SK-N-SH (cell line): ENCODE measurements around the gene WARS2. TPM values are rescaled to one million over a fixed set of nuclear protein-coding genes. Genes with fewer than 3 reads are reported as not detected.

Experiments
- CTCF ChIA-PET: fragments of 300-600, 350-600 bp; formaldehyde crosslinking; extraction: SDS; loops from one replicate; lab custom pipeline; 2021; lab: Yijun Ruan, JAX
- POLR2A ChIA-PET: fragments of 350-600 bp; sonication (Branson Sonifier 250); formaldehyde crosslinking; extraction: SDS; loops from one replicate; lab custom pipeline; 2020; ENCODE audit warnings: antibody characterized with exemption, inconsistent platforms; lab: Yijun Ruan, JAX
- DNase-seq: peaks from one replicate; pipeline ENCODE4 v3.0.0; 2012
- H2AFZ ChIP-seq: fragments of 200-600 bp; sonication (generic); 2 replicates; pipeline ENCODE4 v1.8.1; 2016; ENCODE audit warnings: antibody characterized with exemption, mild to moderate bottlenecking, low read depth
- H3F3A ChIP-seq: fragments of 200-600 bp; sonication (generic); replicated peaks from 2 replicates; pipeline ENCODE3; 2016; ENCODE audit warnings: antibody characterized with exemption, mild to moderate bottlenecking; ENCODE audit not compliant: insufficient read depth
- H3K27ac ChIP-seq, 2 experiments: fragments of 200-500 bp in 1 of 2; fragments of 200-600 bp in 1 of 2; sonication (Bioruptor generic) in 1 of 2; sonication (generic), shearing (Covaris generic) in 1 of 2; 2 replicates each; pipeline versions ENCODE4 v1.5.1 to v1.6.1; 2014 to 2016; ENCODE audit warnings: low read depth in 2 of 2, inconsistent platforms in 1 of 2, low read length in 1 of 2, mild to moderate bottlenecking in 1 of 2, mixed read lengths in 1 of 2
- H3K27me3 ChIP-seq: fragments of 200-600 bp; sonication (generic), shearing (Covaris generic); 2 replicates; pipeline ENCODE4 v1.6.1; 2016; ENCODE audit warnings: mixed run types; ENCODE audit not compliant: insufficient read depth
- H3K36me3 ChIP-seq, 2 experiments: fragments of 200-500 bp in 1 of 2; fragments of 200-600 bp in 1 of 2; sonication (Bioruptor generic) in 1 of 2; sonication (generic) in 1 of 2; replicated peaks in 1 of 2; 2 replicates each; pipeline versions ENCODE3 to v1.5.1; 2014 to 2016; ENCODE audit warnings: low read length in 1 of 2, mild to moderate bottlenecking in 1 of 2; ENCODE audit not compliant: insufficient read depth in 2 of 2, control insufficient read depth in 1 of 2
- H3K4me1 ChIP-seq, 2 experiments: fragments of 200-500 bp in 1 of 2; fragments of 200-600 bp in 1 of 2; sonication (Bioruptor generic) in 1 of 2; sonication (generic), shearing (Covaris generic) in 1 of 2; 2 replicates each; pipeline versions ENCODE4 v1.5.1 to v1.6.1; 2014 to 2016; ENCODE audit warnings: low read depth in 1 of 2, low read length in 1 of 2, mixed run types in 1 of 2; ENCODE audit not compliant: insufficient read depth in 2 of 2, control insufficient read depth in 1 of 2
- H3K4me2 ChIP-seq: fragments of 200-600 bp; sonication (generic), shearing (Covaris generic); 2 replicates; pipeline ENCODE4 v1.6.1; 2017; ENCODE audit warnings: mixed run types
- H3K4me3 ChIP-seq, 2 experiments: fragments of 200-500 bp in 1 of 2; fragments of 200-600 bp in 1 of 2; sonication (Bioruptor generic) in 1 of 2; sonication (generic), shearing (Covaris generic) in 1 of 2; 2 replicates each; pipeline versions ENCODE4 v1.5.1 to v1.8.1; 2014 to 2016; ENCODE audit warnings: low read depth in 2 of 2, inconsistent platforms in 1 of 2, low read length in 1 of 2, mild to moderate bottlenecking in 1 of 2, mixed read lengths in 1 of 2, moderate library complexity in 1 of 2
- H3K79me2 ChIP-seq: fragments of 200-600 bp; sonication (generic); 2 replicates; pipeline ENCODE4 v1.8.1; 2017; ENCODE audit warnings: mild to moderate bottlenecking; ENCODE audit not compliant: insufficient read depth
- H3K9ac ChIP-seq: fragments of 200-600 bp; sonication (generic); 2 replicates; pipeline ENCODE4 v1.6.1; 2017; ENCODE audit warnings: mixed run types
- H3K9me2 ChIP-seq: fragments of 200-600 bp; sonication (generic); 2 replicates; pipeline ENCODE4 v1.6.1; 2017; ENCODE audit warnings: mixed run types
- H3K9me3 ChIP-seq: fragments of 200-600 bp; sonication (generic); 2 replicates; pipeline ENCODE4 v1.6.1; 2017; ENCODE audit warnings: mixed run types, mild to moderate bottlenecking, moderate library complexity
- H4K20me1 ChIP-seq: fragments of 200-600 bp; sonication (generic); 2 replicates; pipeline ENCODE4 v1.6.1; 2017; ENCODE audit warnings: mild to moderate bottlenecking, mixed run types; ENCODE audit not compliant: insufficient read depth
- CHD2 ChIP-seq: fragments of 150-350 bp; IDR thresholded peaks from 2 replicates; pipeline ENCODE4 v1.6.1; 2018; ENCODE audit warnings: low read length; ENCODE audit not compliant: partially characterized antibody
- ELF1 ChIP-seq: IDR thresholded peaks from 2 replicates; pipeline ENCODE4 v1.4.0; 2012
- EP300 ChIP-seq, 2 experiments: IDR thresholded peaks; 2 replicates each; pipeline versions ENCODE4 v1.4.0 to v1.6.1; 2012; ENCODE audit warnings: borderline replicate concordance in 1 of 2, low read depth in 1 of 2, low read length in 1 of 2
- EZH2phosphoT487 ChIP-seq: fragments of 200-600 bp; sonication (generic); IDR thresholded peaks from 2 replicates; pipeline ENCODE4 v1.6.1; 2017; ENCODE audit warnings: low read depth, mixed run types, mild to moderate bottlenecking, antibody characterized with exemption, moderate library complexity, borderline replicate concordance
- FOSL2 ChIP-seq: IDR thresholded peaks from 2 replicates; pipeline ENCODE4 v1.4.0; 2012; ENCODE audit warnings: low read depth, mild to moderate bottlenecking, moderate library complexity, borderline replicate concordance
- GATA2 ChIP-seq: sonication (generic); formaldehyde crosslinking; IDR thresholded peaks from 2 replicates; pipeline ENCODE4 v1.5.0; 2020; ENCODE audit warnings: mild to moderate bottlenecking, missing genetic modification reagents
- MEF2A ChIP-seq: IDR thresholded peaks from 2 replicates; pipeline ENCODE4 v1.4.0; 2012; ENCODE audit warnings: low read depth, borderline replicate concordance
- MXI1 ChIP-seq: IDR thresholded peaks from 2 replicates; pipeline ENCODE4 v1.6.1; 2012; ENCODE audit warnings: mild to moderate bottlenecking, low read depth, low read length, improper control_type of control experiment
- NFIC ChIP-seq: IDR thresholded peaks from 2 replicates; pipeline ENCODE4 v1.4.0; 2012; ENCODE audit warnings: borderline replicate concordance
- NRF1 ChIP-seq: IDR thresholded peaks from 2 replicates; pipeline ENCODE4 v1.6.1; 2012; ENCODE audit warnings: low read depth, mild to moderate bottlenecking, low read length
- POLR2AphosphoS5 ChIP-seq: IDR thresholded peaks from 2 replicates; pipeline ENCODE4 v1.6.1; 2012; ENCODE audit warnings: low read depth, low read length
- RAD21 ChIP-seq: IDR thresholded peaks from 2 replicates; pipeline ENCODE4 v1.6.1; 2012; ENCODE audit warnings: mild to moderate bottlenecking, low read length
- RFX5 ChIP-seq: IDR thresholded peaks from 2 replicates; pipeline ENCODE4 v1.6.1; 2012; ENCODE audit warnings: mild to moderate bottlenecking, improper control_type of control experiment, low read length
- RXRA ChIP-seq: IDR thresholded peaks from 2 replicates; pipeline ENCODE4 v1.4.0; 2012; ENCODE audit warnings: low read depth, mild to moderate bottlenecking, borderline replicate concordance
- TAF1 ChIP-seq: IDR thresholded peaks from 2 replicates; pipeline ENCODE4 v1.6.1; 2012; ENCODE audit warnings: low read depth, mild to moderate bottlenecking, low read length, moderate library complexity, borderline replicate concordance
- TCF12 ChIP-seq: IDR thresholded peaks from 2 replicates; pipeline ENCODE4 v1.4.0; 2012
- TEAD4 ChIP-seq: IDR thresholded peaks from 2 replicates; pipeline ENCODE4 v1.4.0; 2012; ENCODE audit warnings: mild to moderate bottlenecking, borderline replicate concordance; ENCODE audit not compliant: insufficient read depth
- YY1 ChIP-seq: IDR thresholded peaks from 2 replicates; pipeline ENCODE4 v1.4.0; 2012; ENCODE audit warnings: low read depth, mild to moderate bottlenecking
- WGBS: methylation state at CpG from one replicate; pipeline ENCODE4 v1.1.6; 2017; ENCODE audit warnings: low lambda C conversion rate; 5-methylcytosine and 5-hydroxymethylcytosine counted together
- polyA plus RNA-seq, 3 experiments: library from polyadenylated mRNA; depleted of rRNA; stranded (reverse); fragments of >200 nt; gene quantifications; 2 replicates each; pipeline ENCODE4 v1.2.3, GENCODE V29; 2012
- TF ChIP-seq, protein P1 (sequence below): IDR thresholded peaks from 2 replicates; pipeline ENCODE4 v1.4.0; 2012; ENCODE audit warnings: low read depth
- TF ChIP-seq, protein P2 (sequence below): fragments of 150-350 bp; IDR thresholded peaks from 2 replicates; pipeline ENCODE4 v1.6.1; 2016; ENCODE audit warnings: mild to moderate bottlenecking, low read depth, low read length
- TF ChIP-seq, protein P3 (sequence below): IDR thresholded peaks from 2 replicates; pipeline ENCODE4 v1.4.0; 2012; ENCODE audit warnings: low read depth, borderline replicate concordance
- TF ChIP-seq, protein P4 (sequence below): IDR thresholded peaks from 2 replicates; pipeline ENCODE4; 2012
- TF ChIP-seq, protein P5 (sequence below): fragments of 200-600 bp; sonication (generic); IDR thresholded peaks from 2 replicates; pipeline ENCODE4 v1.6.1; 2017; ENCODE audit warnings: antibody characterized with exemption, mild to moderate bottlenecking, moderate library complexity

WARS2 gene
- polyA plus RNA-seq (2012; rRNA removed), result 3.6 and 4.8 TPM in 2 replicates
- polyA plus RNA-seq (2012; cell fraction: cytosol; rRNA removed), result 5.1 TPM in 2 replicates
- 3.8 and 4.9 TPM in 2 replicates for polyA plus RNA-seq (2012; cell fraction: nucleus; rRNA removed)

DNA sequence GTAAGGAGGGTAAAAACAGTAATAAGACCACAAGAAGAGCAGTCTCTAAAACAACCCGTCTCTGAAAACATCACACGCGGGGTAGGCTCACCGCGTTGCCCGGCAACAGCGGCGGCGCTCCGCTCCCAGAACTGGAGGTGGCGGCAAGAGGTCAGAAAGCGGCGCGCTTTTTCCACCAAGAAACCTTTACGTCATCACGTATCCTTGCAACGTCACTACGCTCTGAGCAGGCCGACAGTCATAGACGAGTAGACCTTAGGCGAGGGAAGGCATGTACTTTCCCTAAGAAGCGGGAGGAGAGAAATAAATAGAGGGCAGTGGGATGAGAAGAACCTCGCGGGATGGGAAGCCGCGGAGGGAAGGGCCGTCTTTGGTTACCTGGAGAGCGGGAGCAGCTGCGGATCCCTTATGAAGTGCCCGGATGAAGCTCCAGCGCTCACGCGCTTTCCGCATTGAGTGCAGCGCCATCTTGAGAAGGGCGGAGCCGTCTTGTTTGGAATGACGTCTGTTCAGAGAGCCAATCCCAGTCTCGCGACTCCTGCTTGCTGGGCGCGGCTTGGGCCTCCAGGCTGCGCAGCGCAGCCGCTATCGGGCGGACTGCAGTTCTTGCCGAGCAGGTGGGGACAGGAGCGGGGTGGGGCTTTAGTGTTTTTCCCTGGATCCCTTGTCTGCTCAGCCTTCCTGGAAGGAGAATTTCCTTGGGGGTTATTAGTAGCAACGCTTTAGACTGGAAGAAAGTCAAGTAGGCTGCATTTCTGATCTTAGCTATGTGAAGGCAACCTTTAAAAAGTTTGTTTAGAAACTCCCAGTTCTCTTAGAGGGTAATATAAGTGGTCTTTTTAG, at the start of gene WARS2:
WARS2 (minus strand) TSS at position 477 of the 843 bp plus-strand sequence; CDS start at position 468, 9 bp downstream.
- H3K4me2 ChIP-seq, result peak within 1 kb of the TSS; percentile 88
- CTCF ChIA-PET, result interaction anchor here (0.6 kb wide), 1 partner anchor 17 kb away, joined by 3 read pairs; no protein-coding TSS in a partner anchor
- no peaks in the 10 kb centered on the region for H3K27me3 ChIP-seq
- H3K4me3 ChIP-seq, result peak within 1 kb of the TSS; percentile 69 to 84
- H3K36me3 ChIP-seq, result no peaks in the 10 kb centered on the region
- H3K9me2 ChIP-seq, result no peaks in the 10 kb centered on the region
- H3F3A ChIP-seq, result peaks cover 3% of the 10 kb centered on the region
- H3K27ac ChIP-seq, result peak within 1 kb of the TSS; percentile 96 to 98
- H4K20me1 ChIP-seq, result no peaks in the 10 kb centered on the region
- H3K79me2 ChIP-seq, result peaks cover 13% of the 10 kb centered on the region; the same call in 1 of the 2 replicates
- POLR2A ChIA-PET, result no interaction called here
- peaks cover 9 to 13% of the 10 kb centered on the region in 2 experiments; a peak in 3 of 4 replicates for H3K4me1 ChIP-seq
- 0% methylated on average over 30 of the region's 50 CpGs for WGBS
- H3K9me3 ChIP-seq, result no peaks in the 10 kb centered on the region
- H2AFZ ChIP-seq, result peak within 1 kb of the TSS; percentile 91
- H3K9ac ChIP-seq, result peak within 1 kb of the TSS; percentile 91
- TF ChIP-seq CHD2, result peak; percentile 93
- no peak for TF ChIP-seq RXRA
- TF ChIP-seq MEF2A, result no peak
- no peak for TF ChIP-seq FOSL2
- TF ChIP-seq RFX5, result peak; percentile 65
- TF ChIP-seq NRF1, result peak; percentile 94
- TF ChIP-seq TAF1, result peak; percentile 96
- no peak for TF ChIP-seq NFIC
- no peak for TF ChIP-seq RAD21
- peak; percentile 93 for TF ChIP-seq YY1
- TF ChIP-seq EP300 (IDR thresholded peaks at IDR 0.05; ENCODE audit: borderline replicate concordance in 1 of 2, low read depth in 1 of 2, low read length in 1 of 2), result no peak
- TF ChIP-seq POLR2AphosphoS5, result peak; percentile 92
- TF ChIP-seq EZH2phosphoT487, result no peak
- TF ChIP-seq, protein P1, sequence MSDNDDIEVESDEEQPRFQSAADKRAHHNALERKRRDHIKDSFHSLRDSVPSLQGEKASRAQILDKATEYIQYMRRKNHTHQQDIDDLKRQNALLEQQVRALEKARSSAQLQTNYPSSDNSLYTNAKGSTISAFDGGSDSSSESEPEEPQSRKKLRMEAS, result peak; percentile 89
- no peak for TF ChIP-seq TEAD4
- peak; percentile 91; the same call in 1 of the 2 replicates for TF ChIP-seq MXI1
- TF ChIP-seq ELF1, result peak; percentile 60; the same call in 1 of the 2 replicates
- no peak for TF ChIP-seq GATA2 (CRISPR knock-in tag)
- TF ChIP-seq, protein P2, sequence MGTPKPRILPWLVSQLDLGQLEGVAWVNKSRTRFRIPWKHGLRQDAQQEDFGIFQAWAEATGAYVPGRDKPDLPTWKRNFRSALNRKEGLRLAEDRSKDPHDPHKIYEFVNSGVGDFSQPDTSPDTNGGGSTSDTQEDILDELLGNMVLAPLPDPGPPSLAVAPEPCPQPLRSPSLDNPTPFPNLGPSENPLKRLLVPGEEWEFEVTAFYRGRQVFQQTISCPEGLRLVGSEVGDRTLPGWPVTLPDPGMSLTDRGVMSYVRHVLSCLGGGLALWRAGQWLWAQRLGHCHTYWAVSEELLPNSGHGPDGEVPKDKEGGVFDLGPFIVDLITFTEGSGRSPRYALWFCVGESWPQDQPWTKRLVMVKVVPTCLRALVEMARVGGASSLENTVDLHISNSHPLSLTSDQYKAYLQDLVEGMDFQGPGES, result no peak
- TF ChIP-seq, protein P3, sequence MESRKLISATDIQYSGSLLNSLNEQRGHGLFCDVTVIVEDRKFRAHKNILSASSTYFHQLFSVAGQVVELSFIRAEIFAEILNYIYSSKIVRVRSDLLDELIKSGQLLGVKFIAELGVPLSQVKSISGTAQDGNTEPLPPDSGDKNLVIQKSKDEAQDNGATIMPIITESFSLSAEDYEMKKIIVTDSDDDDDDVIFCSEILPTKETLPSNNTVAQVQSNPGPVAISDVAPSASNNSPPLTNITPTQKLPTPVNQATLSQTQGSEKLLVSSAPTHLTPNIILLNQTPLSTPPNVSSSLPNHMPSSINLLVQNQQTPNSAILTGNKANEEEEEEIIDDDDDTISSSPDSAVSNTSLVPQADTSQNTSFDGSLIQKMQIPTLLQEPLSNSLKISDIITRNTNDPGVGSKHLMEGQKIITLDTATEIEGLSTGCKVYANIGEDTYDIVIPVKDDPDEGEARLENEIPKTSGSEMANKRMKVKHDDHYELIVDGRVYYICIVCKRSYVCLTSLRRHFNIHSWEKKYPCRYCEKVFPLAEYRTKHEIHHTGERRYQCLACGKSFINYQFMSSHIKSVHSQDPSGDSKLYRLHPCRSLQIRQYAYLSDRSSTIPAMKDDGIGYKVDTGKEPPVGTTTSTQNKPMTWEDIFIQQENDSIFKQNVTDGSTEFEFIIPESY, result peak; percentile 60; the same call in 1 of the 2 replicates
- TF ChIP-seq, protein P4, sequence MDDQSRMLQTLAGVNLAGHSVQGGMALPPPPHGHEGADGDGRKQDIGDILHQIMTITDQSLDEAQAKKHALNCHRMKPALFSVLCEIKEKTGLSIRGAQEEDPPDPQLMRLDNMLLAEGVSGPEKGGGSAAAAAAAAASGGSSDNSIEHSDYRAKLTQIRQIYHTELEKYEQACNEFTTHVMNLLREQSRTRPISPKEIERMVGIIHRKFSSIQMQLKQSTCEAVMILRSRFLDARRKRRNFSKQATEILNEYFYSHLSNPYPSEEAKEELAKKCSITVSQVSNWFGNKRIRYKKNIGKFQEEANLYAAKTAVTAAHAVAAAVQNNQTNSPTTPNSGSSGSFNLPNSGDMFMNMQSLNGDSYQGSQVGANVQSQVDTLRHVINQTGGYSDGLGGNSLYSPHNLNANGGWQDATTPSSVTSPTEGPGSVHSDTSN, result no peak
- TF ChIP-seq, protein P5, sequence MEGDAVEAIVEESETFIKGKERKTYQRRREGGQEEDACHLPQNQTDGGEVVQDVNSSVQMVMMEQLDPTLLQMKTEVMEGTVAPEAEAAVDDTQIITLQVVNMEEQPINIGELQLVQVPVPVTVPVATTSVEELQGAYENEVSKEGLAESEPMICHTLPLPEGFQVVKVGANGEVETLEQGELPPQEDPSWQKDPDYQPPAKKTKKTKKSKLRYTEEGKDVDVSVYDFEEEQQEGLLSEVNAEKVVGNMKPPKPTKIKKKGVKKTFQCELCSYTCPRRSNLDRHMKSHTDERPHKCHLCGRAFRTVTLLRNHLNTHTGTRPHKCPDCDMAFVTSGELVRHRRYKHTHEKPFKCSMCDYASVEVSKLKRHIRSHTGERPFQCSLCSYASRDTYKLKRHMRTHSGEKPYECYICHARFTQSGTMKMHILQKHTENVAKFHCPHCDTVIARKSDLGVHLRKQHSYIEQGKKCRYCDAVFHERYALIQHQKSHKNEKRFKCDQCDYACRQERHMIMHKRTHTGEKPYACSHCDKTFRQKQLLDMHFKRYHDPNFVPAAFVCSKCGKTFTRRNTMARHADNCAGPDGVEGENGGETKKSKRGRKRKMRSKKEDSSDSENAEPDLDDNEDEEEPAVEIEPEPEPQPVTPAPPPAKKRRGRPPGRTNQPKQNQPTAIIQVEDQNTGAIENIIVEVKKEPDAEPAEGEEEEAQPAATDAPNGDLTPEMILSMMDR, result no peak
- no peak for TF ChIP-seq TCF12
- TF ChIP-seq, all 33 proteins: peak for 10
- peak; percentile 86 for DNase-seq
